Caki2 (cell line): ENCODE measurements around the gene SHC4. TPM values are rescaled to one million over a fixed set of nuclear protein-coding genes. Genes with fewer than 3 reads are reported as not detected.
"Not testable (repeated sequence)": the region's sequence is repeated elsewhere in the genome, so short reads cannot be mapped to it uniquely, and the experiment has no call there.

Experiments used
- DNase-seq: peaks from one replicate; pipeline ENCODE4 v3.0.0-alpha.2; 2015; ENCODE audit warnings: low read depth
- in situ Hi-C: cut with HindIII; loops from 2 replicates; pipeline ENCODE4 v1.10.0; 2016; ENCODE audit warnings: low sequenced_read_pairs, low pct_unique_long_range_greater_than_20kb, mixed read lengths
- total RNA-seq: library from RNA; depleted of rRNA; stranded (reverse); fragments of >200 nt; shearing (Covaris generic); gene quantifications from 2 replicates; pipeline ENCODE4 v1.2.3, GENCODE V29; 2014; ENCODE audit warnings: low replicate concordance; rRNA removed

Gene SHC4
- total RNA-seq, 1 experiment from 2014 or later = not detected

- in situ Hi-C loops = no loop called here
- DNase-seq = peak; percentile 51
Observed at GRCh38 chr15:48794697-48795134, 169.0 kb downstream of the SHC4 start.

- DNase-seq = no peak
- in situ Hi-C loops = no loop called here
Observed at GRCh38 chr15:48792408-48792807, 171.3 kb downstream of the SHC4 start.

- DNase-seq, in situ Hi-C loops: not testable (repeated sequence)
Observed at GRCh38 chr15:48790466-48791115, 173.1 kb downstream of the SHC4 start.

- no peak for DNase-seq
- in situ Hi-C loops = no loop called here
Observed at GRCh38 chr15:48785712-48786111, 178.0 kb downstream of the SHC4 start.

- in situ Hi-C loops = no loop called here
- no peak for DNase-seq
Observed at GRCh38 chr15:48785195-48785594, 178.5 kb downstream of the SHC4 start.

- in situ Hi-C loops = no loop called here
- DNase-seq = no peak
Observed at GRCh38 chr15:48784756-48785155, 179.0 kb downstream of the SHC4 start.

- in situ Hi-C loops = no loop called here
- DNase-seq = no peak
Observed at GRCh38 chr15:48782911-48783310, 180.8 kb downstream of the SHC4 start.

- DNase-seq = no peak
- in situ Hi-C loops = no loop called here
Observed at GRCh38 chr15:48781481-48782081, 182.1 kb downstream of the SHC4 start.

GRCh38 chr15:48781017-48781416 lies 182.7 kb downstream of the SHC4 start:
- in situ Hi-C loops = no loop called here
- no peak for DNase-seq

GRCh38 chr15:48778331-48778730 lies 185.4 kb downstream of the SHC4 start:
- in situ Hi-C loops = no loop called here
- no peak for DNase-seq

- DNase-seq = no peak
- in situ Hi-C loops = no loop called here
Observed at GRCh38 chr15:48777645-48778330, 185.9 kb downstream of the SHC4 start.

- no peak for DNase-seq
- in situ Hi-C loops = no loop called here
Observed at GRCh38 chr15:48775546-48775945, 188.2 kb downstream of the SHC4 start.

GRCh38 chr15:48774484-48774883 lies 189.2 kb downstream of the SHC4 start:
- in situ Hi-C loops = no loop called here
- no peak for DNase-seq

Other genes with a start within 250 kb of the SHC4 start
- 2.2 and 5.2 TPM in 2 replicates for gene CEP152, start 152.8 kb downstream of the SHC4 start, total RNA-seq
- gene EID1, start 85.8 kb downstream of the SHC4 start, total RNA-seq = 165 and 200 TPM in 2 replicates
- 4.3 and 51.0 TPM in 2 replicates for gene SECISBP2L, start 82.5 kb upstream of the SHC4 start, total RNA-seq
- gene COPS2, start 191.7 kb upstream of the SHC4 start, total RNA-seq = 64.1 and 68.9 TPM in 2 replicates
- 14.7 and 44.2 TPM in 2 replicates for gene GALK2, start 206.3 kb upstream of the SHC4 start, total RNA-seq